HL-60 (cell line): ENCODE measurements around the gene LIN54.

ENCODE experiments used
- CTCF ChIP-seq: IDR thresholded peaks from one replicate; pipeline ENCODE4 v1.5.1; 2011; ENCODE audit warnings: low read length, control low read depth, inconsistent platforms; ENCODE audit not compliant: insufficient read depth
- GABPA ChIP-seq: IDR thresholded peaks from 2 replicates; pipeline ENCODE4 v1.6.1; 2012; ENCODE audit warnings: low read depth
- POLR2AphosphoS5 ChIP-seq: IDR thresholded peaks from 2 replicates; pipeline ENCODE4 v1.6.1; 2012; ENCODE audit warnings: low read depth
- REST ChIP-seq: IDR thresholded peaks from 2 replicates; pipeline ENCODE4 v1.6.1; 2012; ENCODE audit warnings: low read depth; ENCODE audit not compliant: insufficient replicate concordance

DNA sequence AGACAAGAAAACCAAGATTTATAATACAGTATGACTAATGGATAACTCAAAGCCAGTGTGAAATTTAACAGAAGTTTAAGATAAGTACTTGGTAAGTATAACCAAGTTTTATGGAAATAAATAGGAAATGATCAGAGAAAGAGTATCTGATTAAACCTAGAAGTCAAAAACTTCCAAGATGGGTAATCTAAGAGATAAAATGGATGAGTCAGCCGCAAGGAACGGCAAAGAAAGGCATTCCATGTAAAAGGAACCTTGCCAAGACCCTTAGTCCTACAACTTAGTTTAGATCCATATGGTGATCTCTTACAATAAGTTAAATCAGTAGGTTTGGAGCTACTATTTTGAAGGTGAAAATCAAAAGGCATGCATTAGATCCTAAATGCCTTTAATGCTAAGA is 34.8 kb downstream of the LIN54 start:
- TF ChIP-seq CTCF (no peak), GABPA (no peak), POLR2AphosphoS5 (no peak), REST (no peak)
